IPS-NIHi7 (cell line): Measurements from ENCODE around the gene ZFPL1.

Source experiments
- DNase-seq: peaks from one replicate; pipeline ENCODE4 v3.0.0; 2012; ENCODE audit warnings: mixed read lengths; ENCODE audit errors: extremely low spot score

Gene ZFPL1

GRCh38 chr11:65059959-65060824, 23.8 kb upstream of the ZFPL1 start:
- DNase-seq, result no peak

GRCh38 chr11:65060913-65061408, 23.1 kb upstream of the ZFPL1 start:
- peak; percentile 83 for DNase-seq

- DNase-seq, result no peak
These were observed 20.5 kb upstream of the ZFPL1 start for GRCh38 chr11:65063532-65063931.

- no peak for DNase-seq
These were observed 19.2 kb upstream of the ZFPL1 start for GRCh38 chr11:65064847-65065240.

- no peak for DNase-seq
These were observed 18.2 kb upstream of the ZFPL1 start for GRCh38 chr11:65065851-65066250.

- no peak for DNase-seq
These were observed 17.7 kb upstream of the ZFPL1 start for GRCh38 chr11:65066315-65066714.

- peak; percentile 64 for DNase-seq
These were observed 17.2 kb upstream of the ZFPL1 start for GRCh38 chr11:65066805-65067291.

GRCh38 chr11:65067446-65067845, 16.6 kb upstream of the ZFPL1 start:
- no peak for DNase-seq

- no peak for DNase-seq
These were observed 14.8 kb upstream of the ZFPL1 start for GRCh38 chr11:65069217-65069616.

GRCh38 chr11:65071907-65072630, 12.0 kb upstream of the ZFPL1 start:
- DNase-seq, result no peak

- no peak for DNase-seq
These were observed 11.4 kb upstream of the ZFPL1 start for GRCh38 chr11:65072631-65072966.

- DNase-seq, result peak; percentile 8
These were observed 6.6 kb upstream of the ZFPL1 start for GRCh38 chr11:65077451-65077850.

GRCh38 chr11:65078151-65078550, 5.9 kb upstream of the ZFPL1 start:
- DNase-seq, result peak; percentile 76

- no peak for DNase-seq
These were observed 5.2 kb upstream of the ZFPL1 start for GRCh38 chr11:65078786-65079342.

GRCh38 chr11:65083134-65083833, 738 bp upstream of the ZFPL1 start:
- DNase-seq, result no peak

- no peak for DNase-seq
These were observed 765 bp downstream of the ZFPL1 start for GRCh38 chr11:65084598-65085375.

GRCh38 chr11:65085446-65085845, 1.4 kb downstream of the ZFPL1 start:
- no peak for DNase-seq

- DNase-seq, result no peak
These were observed 2.8 kb downstream of the ZFPL1 start for GRCh38 chr11:65086809-65087208.

GRCh38 chr11:65087216-65087615, 3.2 kb downstream of the ZFPL1 start:
- no peak for DNase-seq

- no peak for DNase-seq
These were observed 3.8 kb downstream of the ZFPL1 start for GRCh38 chr11:65087827-65088226.

- DNase-seq, result no peak
These were observed 5.6 kb downstream of the ZFPL1 start for GRCh38 chr11:65089621-65090020.
